Tibial nerve (tissue), 4 donors: ENCODE results near the gene ZNF318. TPM values are rescaled to one million over a fixed set of nuclear protein-coding genes. Genes with fewer than 3 reads are reported as not detected.
"Not testable (repeated sequence)": the region's sequence is repeated elsewhere in the genome, so short reads cannot be mapped to it uniquely, and the experiment has no call there.

Experiments used
- DNase-seq, 2 donors: peaks; one replicate each; pipeline ENCODE4 v3.0.0-alpha.2; 2019; ENCODE audit warnings: low spot score in 2 of 2
- H3K27ac ChIP-seq, 4 donors: fragments of 200-600 bp; sonication (generic) in 3 of 4; one replicate each; pipeline ENCODE4 v1.5.1; 2017 to 2019; ENCODE audit warnings: mild to moderate bottlenecking in 1 of 4
- H3K27me3 ChIP-seq, 2 donors: fragments of 200-600 bp; sonication (generic) in 1 of 2; one replicate each; pipeline versions ENCODE4 v1.5.1 to v1.6.0; 2017 to 2019
- H3K36me3 ChIP-seq, 3 donors: fragments of 200-600 bp; sonication (generic); one replicate each; pipeline ENCODE4 v1.5.1; 2018 to 2019
- H3K4me1 ChIP-seq, 4 donors: fragments of 200-600 bp; sonication (generic) in 3 of 4; one replicate each; pipeline ENCODE4 v1.5.1; 2017 to 2019
- H3K4me3 ChIP-seq, 4 donors: fragments of 200-600 bp; sonication (generic) in 3 of 4; one replicate each; pipeline ENCODE4 v1.5.1; 2017 to 2019; ENCODE audit warnings: mild to moderate bottlenecking in 1 of 4, moderate library complexity in 1 of 4
- H3K9me3 ChIP-seq, 4 donors: fragments of 200-600 bp; sonication (generic) in 3 of 4; one replicate each; pipeline ENCODE4 v1.5.1; 2017 to 2019
- CTCF ChIP-seq, 5 experiments: fragments of 200-600 bp in 3 of 5; fragments of 450-650 bp in 2 of 5; sonication (generic) in 3 of 5; IDR thresholded peaks; one replicate each; pipeline ENCODE4 v1.5.1; 2016 to 2019; ENCODE audit warnings: antibody characterized with exemption in 5 of 5, mild to moderate bottlenecking in 3 of 5, moderate library complexity in 2 of 5
- EP300 ChIP-seq, 2 donors: sonication (generic); formaldehyde crosslinking; IDR thresholded peaks; one replicate each; pipeline ENCODE4 v1.6.1; 2017; ENCODE audit warnings: antibody characterized with exemption in 2 of 2, mild to moderate bottlenecking in 1 of 2
- POLR2A ChIP-seq, 2 donors: fragments of 450-650 bp; IDR thresholded peaks; one replicate each; pipeline ENCODE4 v1.6.1; 2017; ENCODE audit warnings: antibody characterized with exemption in 2 of 2, mild to moderate bottlenecking in 2 of 2, moderate library complexity in 2 of 2
- WGBS, 2 donors: methylation state at CpG; one replicate each; pipeline ENCODE4 v1.1.5; 2018; 5-methylcytosine and 5-hydroxymethylcytosine counted together
- total RNA-seq, 4 donors: library from RNA; depleted of rRNA; stranded (reverse); fragments of >200 nt; gene quantifications; one replicate each; pipeline ENCODE4 v1.1.0, GENCODE V29; 2016

Gene ZNF318, protein sequence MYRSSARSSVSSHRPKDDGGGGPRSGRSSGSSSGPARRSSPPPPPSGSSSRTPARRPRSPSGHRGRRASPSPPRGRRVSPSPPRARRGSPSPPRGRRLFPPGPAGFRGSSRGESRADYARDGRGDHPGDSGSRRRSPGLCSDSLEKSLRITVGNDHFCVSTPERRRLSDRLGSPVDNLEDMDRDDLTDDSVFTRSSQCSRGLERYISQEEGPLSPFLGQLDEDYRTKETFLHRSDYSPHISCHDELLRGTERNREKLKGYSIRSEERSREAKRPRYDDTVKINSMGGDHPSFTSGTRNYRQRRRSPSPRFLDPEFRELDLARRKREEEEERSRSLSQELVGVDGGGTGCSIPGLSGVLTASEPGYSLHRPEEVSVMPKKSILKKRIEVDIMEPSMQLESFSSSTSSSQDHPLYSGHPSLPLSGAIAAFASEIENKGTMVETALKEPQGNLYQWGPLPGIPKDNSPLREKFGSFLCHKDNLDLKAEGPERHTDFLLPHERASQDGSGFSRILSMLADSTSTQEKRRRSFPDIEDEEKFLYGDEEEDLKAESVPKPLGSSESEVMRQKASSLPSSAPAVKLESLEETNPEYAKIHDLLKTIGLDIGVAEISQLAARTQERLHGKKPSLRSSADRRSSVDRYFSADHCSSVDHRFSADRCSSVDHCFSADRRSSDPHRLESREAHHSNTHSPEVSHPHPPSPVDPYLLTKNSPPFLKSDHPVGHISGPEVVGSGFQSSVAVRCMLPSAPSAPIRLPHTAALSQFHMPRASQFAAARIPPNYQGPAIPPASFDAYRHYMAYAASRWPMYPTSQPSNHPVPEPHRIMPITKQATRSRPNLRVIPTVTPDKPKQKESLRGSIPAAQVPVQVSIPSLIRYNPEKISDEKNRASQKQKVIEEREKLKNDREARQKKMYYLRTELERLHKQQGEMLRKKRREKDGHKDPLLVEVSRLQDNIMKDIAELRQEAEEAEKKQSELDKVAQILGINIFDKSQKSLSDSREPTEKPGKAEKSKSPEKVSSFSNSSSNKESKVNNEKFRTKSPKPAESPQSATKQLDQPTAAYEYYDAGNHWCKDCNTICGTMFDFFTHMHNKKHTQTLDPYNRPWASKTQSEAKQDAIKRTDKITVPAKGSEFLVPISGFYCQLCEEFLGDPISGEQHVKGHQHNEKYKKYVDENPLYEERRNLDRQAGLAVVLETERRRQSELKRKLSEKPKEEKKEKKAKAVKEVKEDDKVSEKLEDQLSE (N-terminal part only)
- 10 to 100 TPM; 18.4 to 26.4 (median 22.9) TPM for total RNA-seq

DNA sequence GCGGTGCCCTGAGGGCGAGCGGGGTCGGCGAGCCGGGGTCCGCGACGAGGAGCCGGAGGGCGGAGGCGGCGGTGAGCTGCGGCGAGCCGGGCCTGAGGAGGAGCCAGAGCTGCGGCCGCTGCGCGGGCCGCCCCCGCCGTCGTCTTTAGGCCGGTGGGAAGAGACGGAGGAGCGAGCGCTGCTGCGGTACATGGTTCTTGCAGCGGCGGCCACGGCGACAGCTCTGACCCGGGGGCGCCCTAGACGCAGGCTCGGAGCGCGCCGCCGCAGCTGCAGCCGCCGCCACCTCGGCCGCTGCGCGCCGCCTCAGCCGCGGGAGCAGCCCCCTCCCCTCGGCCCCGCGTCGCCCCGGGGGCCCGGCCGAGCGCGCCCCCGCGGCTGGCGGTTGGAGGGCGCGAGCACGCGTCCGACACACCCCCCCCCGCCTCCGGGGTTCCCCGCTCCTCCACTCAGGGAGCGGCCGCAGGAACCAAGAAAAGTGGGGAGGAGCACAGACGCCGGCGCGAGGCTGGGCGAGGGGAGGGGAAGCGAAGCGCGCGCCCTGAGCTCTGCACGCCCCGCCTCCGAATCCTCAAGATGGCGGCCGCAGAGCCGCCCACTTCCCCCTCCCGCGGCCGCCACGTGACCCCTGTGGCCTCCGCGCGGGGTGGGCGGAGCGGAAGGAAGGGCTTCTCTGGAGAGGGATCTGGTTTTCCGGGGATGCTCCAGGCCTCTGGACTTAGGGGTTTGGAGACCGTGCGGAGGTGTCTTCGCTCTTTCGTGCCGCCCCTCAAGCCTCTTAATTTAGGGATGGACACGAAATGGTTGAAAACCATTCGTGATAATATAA lies at the start of gene ZNF318:
Gene ZNF318 (minus strand): TSS at position 474 of the 829 bp plus-strand sequence. CDS start 282 bp downstream, at position 192.
- H3K27ac ChIP-seq, result peak within 1 kb of the TSS; percentile 82 to 92 (median 85)
- H3K36me3 ChIP-seq, result peaks cover 0 to 10% (median 0%) of the 10 kb centered on the region in 3 donors
- TF ChIP-seq EP300 (IDR thresholded peaks at IDR 0.05) (peak; percentile 85 to 88), CTCF (IDR thresholded peaks at IDR 0.05) (peak in 1 of 5 experiments; percentile 5), POLR2A (IDR thresholded peaks at IDR 0.05) (peak; percentile 9 to 42)
- H3K9me3 ChIP-seq, result no peaks in the 10 kb centered on the region
- H3K4me1 ChIP-seq, result peaks cover 0 to 36% (median 15%) of the 10 kb centered on the region in 4 donors
- DNase-seq, result peak; percentile 90 to 91
- no peaks in the 10 kb centered on the region for H3K27me3 ChIP-seq
- H3K4me3 ChIP-seq, result peak within 1 kb of the TSS; percentile 57 to 83 (median 70)
- 0% methylated on average over 3 to 59 of the region's 104 CpGs for WGBS, 2 donors

GRCh38 chr6:43416935-43417334 lies 47.5 kb upstream of the ZNF318 start:
- 75 to 76% methylated on average over 4 of the region's 4 CpGs for WGBS, 2 donors
- Histone ChIP-seq H3K9me3 (peaks cover 0 to 9% (median 0%) of the 10 kb centered on the region in 4 donors), H3K27me3 (no peaks in the 10 kb centered on the region), H3K27ac (no peak overlapping the region), H3K4me1 (no peaks in the 10 kb centered on the region), H3K36me3 (no peaks in the 10 kb centered on the region), H3K4me3 (no peak overlapping the region)
- TF ChIP-seq POLR2A (IDR thresholded peaks at IDR 0.05), result no peak
- no peak for TF ChIP-seq CTCF (IDR thresholded peaks at IDR 0.05)
- no peak for TF ChIP-seq EP300 (IDR thresholded peaks at IDR 0.05)
- no peak for DNase-seq

DNA sequence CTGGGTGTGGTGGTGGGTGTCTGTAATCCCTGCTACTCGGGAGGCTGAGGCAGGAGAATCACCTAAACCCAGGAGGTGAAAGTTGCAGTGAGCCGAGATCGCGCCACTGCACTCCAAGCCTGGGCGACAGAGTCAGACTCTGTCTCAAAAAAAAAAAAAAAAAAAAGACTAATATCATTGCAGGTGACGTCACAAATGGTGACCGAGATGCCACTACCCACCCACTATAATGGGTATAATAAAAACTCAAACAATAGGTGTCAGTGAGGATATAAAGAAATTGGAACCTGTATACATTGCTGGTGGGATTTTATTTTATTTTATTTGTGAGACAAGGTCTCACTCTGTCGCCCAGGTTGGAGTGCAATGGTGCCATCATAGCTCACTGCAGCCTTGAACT lies 45.8 kb upstream of the ZNF318 start:
- 90 to 95% methylated on average over 8 of the region's 8 CpGs for WGBS, 2 donors
- H3K4me3 ChIP-seq, DNase-seq, H3K9me3 ChIP-seq, H3K27me3 ChIP-seq, H3K36me3 ChIP-seq, H3K27ac ChIP-seq, H3K4me1 ChIP-seq: not testable (repeated sequence)

DNA sequence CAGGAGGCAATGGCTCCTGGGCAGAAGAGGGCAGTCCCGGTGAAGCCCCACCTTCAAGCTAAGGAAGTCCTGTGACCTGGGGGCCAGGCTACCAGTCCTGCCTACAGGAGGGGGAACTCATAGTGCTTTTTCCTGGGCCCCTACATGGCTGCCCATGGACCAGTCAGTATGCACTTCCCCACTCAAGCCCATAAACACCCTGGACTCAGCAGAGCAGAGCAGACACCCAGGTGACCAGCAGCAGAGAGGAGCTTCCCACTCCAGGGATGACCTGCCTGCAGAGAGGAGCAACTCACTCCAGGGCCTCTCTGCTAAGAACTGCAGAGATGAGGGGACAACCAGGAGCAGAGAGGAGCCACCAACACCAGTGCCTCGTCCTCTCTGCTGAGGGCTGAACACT lies 43.6 kb upstream of the ZNF318 start:
- no peaks in the 10 kb centered on the region for H3K36me3 ChIP-seq
- DNase-seq, result no peak
- no peaks in the 10 kb centered on the region for H3K4me1 ChIP-seq
- H3K27me3 ChIP-seq, result peaks cover 0 to 3% of the 10 kb centered on the region in 2 donors
- 90 to 100% methylated on average over 1 of the region's 2 CpGs for WGBS, 2 donors
- no peak overlapping the region for H3K4me3 ChIP-seq
- peaks cover 0 to 9% (median 0%) of the 10 kb centered on the region in 4 donors for H3K9me3 ChIP-seq
- no peak overlapping the region for H3K27ac ChIP-seq
- TF ChIP-seq POLR2A (IDR thresholded peaks at IDR 0.05) (no peak), CTCF (IDR thresholded peaks at IDR 0.05) (no peak), EP300 (IDR thresholded peaks at IDR 0.05) (no peak)
